KMS-11 (cell line): ENCODE data around the gene ZSCAN21.

ENCODE experiments used
- H2AFZ ChIP-seq: fragments of 200-600 bp; sonication (generic); 2 replicates; pipeline ENCODE4 v1.6.1; 2016; ENCODE audit warnings: antibody characterized with exemption, mixed run types, low read depth
- H3K27ac ChIP-seq: fragments of 200-600 bp; sonication (generic); 2 replicates; pipeline ENCODE4 v1.6.1; 2016; ENCODE audit warnings: mild to moderate bottlenecking, mixed run types
- H3K27me3 ChIP-seq: fragments of 200-600 bp; sonication (generic); 2 replicates; pipeline ENCODE4 v1.6.1; 2017; ENCODE audit warnings: mild to moderate bottlenecking, low read depth, mixed run types, moderate library complexity; ENCODE audit not compliant: insufficient read depth
- H3K36me3 ChIP-seq: fragments of 200-600 bp; sonication (generic); 2 replicates; pipeline ENCODE4 v1.6.1; 2017; ENCODE audit warnings: mild to moderate bottlenecking, mixed run types; ENCODE audit not compliant: insufficient read depth
- H3K4me1 ChIP-seq: fragments of 200-600 bp; sonication (generic); 2 replicates; pipeline ENCODE4 v1.6.1; 2016; ENCODE audit warnings: mild to moderate bottlenecking, low read depth, mixed run types; ENCODE audit not compliant: poor library complexity, severe bottlenecking
- H3K4me2 ChIP-seq: fragments of 200-600 bp; sonication (generic); 2 replicates; pipeline ENCODE4 v1.7.0; 2016; ENCODE audit warnings: mild to moderate bottlenecking, mixed run types
- H3K4me3 ChIP-seq: fragments of 200-600 bp; sonication (generic); IDR thresholded peaks from 2 replicates; pipeline ENCODE4 v1.6.1; 2017; ENCODE audit warnings: low read depth, low read length, mixed read lengths; ENCODE audit not compliant: insufficient read depth
- H3K79me2 ChIP-seq: fragments of 200-600 bp; sonication (generic); 2 replicates; pipeline ENCODE4 v1.6.1; 2016; ENCODE audit warnings: low read depth, mixed run types; ENCODE audit not compliant: insufficient read depth
- H3K9ac ChIP-seq: fragments of 200-600 bp; sonication (generic); 2 replicates; pipeline ENCODE4 v1.6.1; 2016; ENCODE audit warnings: mild to moderate bottlenecking, mixed run types
- H4K20me1 ChIP-seq: fragments of 200-600 bp; sonication (generic); 2 replicates; pipeline ENCODE4 v1.6.1; 2016; ENCODE audit warnings: mild to moderate bottlenecking, mixed run types; ENCODE audit not compliant: insufficient read depth
- CTCF ChIP-seq: fragments of 200-600 bp; sonication (generic); conservative IDR thresholded peaks from 2 replicates; pipeline ENCODE4 v1.6.1; 2017; ENCODE audit warnings: low read depth, mild to moderate bottlenecking, antibody characterized with exemption, low read length, moderate library complexity, mixed read lengths

ZSCAN21 gene

GRCh38 chr7:100105534-100105933, 56.0 kb downstream of the ZSCAN21 start:
- Histone ChIP-seq H4K20me1 (no peaks in the 10 kb centered on the region), H3K36me3 (no peaks in the 10 kb centered on the region; the same call in 1 of the 2 replicates)

GRCh38 chr7:100106633-100107032, 57.1 kb downstream of the ZSCAN21 start:
- H3K4me2 ChIP-seq, result no peak overlapping the region
- no peaks in the 10 kb centered on the region; the same call in 1 of the 2 replicates for H3K36me3 ChIP-seq

More at GRCh38 chr7:100105534-100105933, 56.0 kb downstream of the ZSCAN21 start:
- Histone ChIP-seq H3K27ac (no peak overlapping the region), H2AFZ (no peak overlapping the region), H3K4me2 (no peak overlapping the region), H3K79me2 (peaks cover 10% of the 10 kb centered on the region), H3K9ac (no peak overlapping the region), H3K27me3 (no peaks in the 10 kb centered on the region), H3K4me3 (no peak overlapping the region), H3K4me1 (peaks cover 7% of the 10 kb centered on the region)
- TF ChIP-seq CTCF, result no peak

GRCh38 chr7:100107125-100107737, 57.7 kb downstream of the ZSCAN21 start:
- Histone ChIP-seq H3K79me2 (0 out of 2 replicates have a peak, but pooled peaks cover 3% of the 10 kb centered on the region), H3K27ac (no peak overlapping the region), H4K20me1 (no peaks in the 10 kb centered on the region), H3K9ac (no peak overlapping the region), H3K4me3 (no peak overlapping the region), H3K27me3 (no peaks in the 10 kb centered on the region), H3K4me2 (no peak overlapping the region), H2AFZ (no peak overlapping the region), H3K4me1 (peaks cover 5% of the 10 kb centered on the region), H3K36me3 (no peaks in the 10 kb centered on the region; the same call in 1 of the 2 replicates)
- no peak for TF ChIP-seq CTCF

More at GRCh38 chr7:100106633-100107032, 57.1 kb downstream of the ZSCAN21 start:
- Histone ChIP-seq H4K20me1 (no peaks in the 10 kb centered on the region), H2AFZ (no peak overlapping the region), H3K4me3 (no peak overlapping the region), H3K27me3 (no peaks in the 10 kb centered on the region), H3K9ac (no peak overlapping the region), H3K4me1 (peaks cover 7% of the 10 kb centered on the region), H3K27ac (no peak overlapping the region), H3K79me2 (0 out of 2 replicates have a peak, but pooled peaks cover 4% of the 10 kb centered on the region)
- TF ChIP-seq CTCF, result no peak

GRCh38 chr7:100107890-100108289, 58.3 kb downstream of the ZSCAN21 start:
- Histone ChIP-seq H3K27ac (no peak overlapping the region), H3K36me3 (no peaks in the 10 kb centered on the region; the same call in 1 of the 2 replicates), H3K4me3 (no peak overlapping the region), H2AFZ (no peak overlapping the region), H3K27me3 (no peaks in the 10 kb centered on the region), H3K4me1 (no peaks in the 10 kb centered on the region), H3K9ac (no peak overlapping the region), H3K79me2 (no peaks in the 10 kb centered on the region), H3K4me2 (no peak overlapping the region), H4K20me1 (no peaks in the 10 kb centered on the region)
- TF ChIP-seq CTCF, result no peak
